Fibroblast of lung (primary cell): ENCODE data around the gene CORO1C.

Experiments
- EZH2 ChIP-seq: IDR thresholded peaks from 2 replicates; pipeline ENCODE4 v1.5.1; 2012; ENCODE audit warnings: low read length, control low read depth, mild to moderate bottlenecking; ENCODE audit errors: missing control alignments
- TF ChIP-seq, protein P1 (sequence below), 2 donors: IDR thresholded peaks in 1 of 2; conservative IDR thresholded peaks in 1 of 2; 1 replicate in 1 of 2; 2 replicates in 1 of 2; pipeline ENCODE4 v1.5.1; 2011 to 2012; ENCODE audit warnings: low read length in 2 of 2, control low read depth in 1 of 2, inconsistent platforms in 1 of 2, low read depth in 1 of 2, mild to moderate bottlenecking in 1 of 2

DNA sequence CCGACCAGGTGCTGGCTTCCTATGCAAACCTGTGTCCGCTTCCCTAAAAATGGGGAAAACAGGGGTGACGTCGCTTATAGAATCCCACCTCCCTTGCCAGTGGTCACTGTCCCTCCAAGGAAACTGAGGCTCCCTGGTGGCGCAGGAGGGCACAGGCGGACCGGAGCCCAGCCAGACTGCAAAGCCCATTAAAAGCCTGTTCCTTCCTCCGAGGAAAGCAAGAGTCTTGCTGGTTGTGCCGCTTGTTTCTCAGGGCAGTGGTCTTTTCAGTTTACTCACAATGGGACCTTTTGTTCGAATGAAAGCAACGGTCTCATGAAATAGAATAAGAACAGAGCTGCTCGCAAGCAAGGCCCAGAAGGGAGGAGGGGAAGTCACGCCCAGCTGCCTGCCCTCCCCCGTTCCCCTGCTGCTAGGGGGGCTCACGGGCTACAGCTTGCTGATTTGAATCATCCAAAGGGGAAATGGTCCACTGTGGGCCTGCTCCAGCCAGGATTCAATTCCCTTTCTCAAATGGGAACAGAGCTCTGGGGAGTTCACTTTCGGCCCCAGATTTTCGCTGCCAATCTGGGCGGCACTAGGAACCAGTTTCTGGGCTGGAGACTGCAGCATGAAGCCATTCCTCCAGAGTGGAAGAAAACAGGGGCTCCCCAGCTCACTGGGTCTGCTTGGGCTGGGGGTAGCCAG lies 93.0 kb downstream of the CORO1C start:
- TF ChIP-seq, protein P1, sequence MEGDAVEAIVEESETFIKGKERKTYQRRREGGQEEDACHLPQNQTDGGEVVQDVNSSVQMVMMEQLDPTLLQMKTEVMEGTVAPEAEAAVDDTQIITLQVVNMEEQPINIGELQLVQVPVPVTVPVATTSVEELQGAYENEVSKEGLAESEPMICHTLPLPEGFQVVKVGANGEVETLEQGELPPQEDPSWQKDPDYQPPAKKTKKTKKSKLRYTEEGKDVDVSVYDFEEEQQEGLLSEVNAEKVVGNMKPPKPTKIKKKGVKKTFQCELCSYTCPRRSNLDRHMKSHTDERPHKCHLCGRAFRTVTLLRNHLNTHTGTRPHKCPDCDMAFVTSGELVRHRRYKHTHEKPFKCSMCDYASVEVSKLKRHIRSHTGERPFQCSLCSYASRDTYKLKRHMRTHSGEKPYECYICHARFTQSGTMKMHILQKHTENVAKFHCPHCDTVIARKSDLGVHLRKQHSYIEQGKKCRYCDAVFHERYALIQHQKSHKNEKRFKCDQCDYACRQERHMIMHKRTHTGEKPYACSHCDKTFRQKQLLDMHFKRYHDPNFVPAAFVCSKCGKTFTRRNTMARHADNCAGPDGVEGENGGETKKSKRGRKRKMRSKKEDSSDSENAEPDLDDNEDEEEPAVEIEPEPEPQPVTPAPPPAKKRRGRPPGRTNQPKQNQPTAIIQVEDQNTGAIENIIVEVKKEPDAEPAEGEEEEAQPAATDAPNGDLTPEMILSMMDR (conservative IDR thresholded peaks at IDR 0.05 in 1 of 2, IDR thresholded peaks at IDR 0.05 in 1 of 2; ENCODE audit: low read depth in 1 of 2, low read length in 2 of 2) = no peak
- TF ChIP-seq EZH2 = no peak
